A549 (cell line): ENCODE measurements around the gene IRS2. TPM values are rescaled to one million over a fixed set of nuclear protein-coding genes. Genes with fewer than 3 reads are reported as not detected.

Experiments used
- ATAC-seq, 2 experiments: fragments of 200-7000 bp in 1 of 2; fragments of >200 bp in 1 of 2; cut with Nextera tagmentation in 1 of 2; cut with Tn5 transposase in 1 of 2; 3 replicates each; pipeline versions ENCODE4 v1.8.0 to v1.9.1; 2018 to 2020; ENCODE audit warnings: mild to moderate bottlenecking in 1 of 2, moderate library complexity in 1 of 2
- CTCF ChIA-PET: fragments of 300-600 bp; sonication (Branson Sonifier 250); formaldehyde crosslinking; extraction: SDS; loops from one replicate; lab custom pipeline; 2021; ENCODE audit warnings: antibody characterized with exemption, inconsistent platforms; lab: Yijun Ruan, JAX
- POLR2A ChIA-PET: fragments of 350-600 bp; formaldehyde crosslinking; extraction: SDS; loops from one replicate; lab custom pipeline; 2021; ENCODE audit warnings: antibody characterized with exemption, inconsistent platforms; lab: Yijun Ruan, JAX
- DNase-seq, 2 experiments: peaks; one replicate each; pipeline versions ENCODE4 v3.0.0 to v3.0.0-alpha.2; 2011 to 2016; ENCODE audit warnings: low read depth in 1 of 2, low spot score in 1 of 2
- FAIRE-seq: peaks from 2 replicates; lab custom pipeline; 2011; peaks lifted over from hg19 to GRCh38; lab: Jason Lieb, UNC
- H3K27ac ChIP-seq, 2 experiments: fragments of >200 bp; sonication (Bioruptor Twin); formaldehyde crosslinking; 3 replicates each; pipeline ENCODE4 v1.5.1; 2016 to 2017
- H3K4me1 ChIP-seq: fragments of >200 bp; sonication (Bioruptor Twin); formaldehyde crosslinking; 3 replicates; pipeline ENCODE4 v1.6.1; 2016
- H3K4me2 ChIP-seq: fragments of >200 bp; sonication (Bioruptor Twin); formaldehyde crosslinking; 3 replicates; pipeline ENCODE4 v1.6.1; 2016
- H3K4me3 ChIP-seq: fragments of >200 bp; sonication (Bioruptor Twin); formaldehyde crosslinking; 3 replicates; pipeline ENCODE4 v1.5.1; 2016
- H3K9me3 ChIP-seq: fragments of >200 bp; sonication (Bioruptor Twin); formaldehyde crosslinking; 3 replicates; pipeline ENCODE4 v1.6.1; 2016
- BHLHE40 ChIP-seq: IDR thresholded peaks from 2 replicates; pipeline ENCODE4 v1.6.1; 2012; ENCODE audit warnings: low read depth, low read length, inconsistent platforms
- CHD4 ChIP-seq: fragments of 200-600 bp; sonication (generic); IDR thresholded peaks from 2 replicates; pipeline ENCODE4 v1.6.1; 2016; ENCODE audit warnings: antibody characterized with exemption, mild to moderate bottlenecking, borderline replicate concordance
- CTCF ChIP-seq: fragments of >200 bp; sonication (Bioruptor Twin); formaldehyde crosslinking; IDR thresholded peaks from 3 replicates; pipeline ENCODE4 v1.5.1; 2016
- EHF ChIP-seq: fragments of 250-450 bp; sonication (Bioruptor Pico); IDR thresholded peaks from 2 replicates; pipeline ENCODE4 v1.5.0; 2020; ENCODE audit warnings: mild to moderate bottlenecking
- EP300 ChIP-seq, 2 experiments: fragments of >200 bp; sonication (Bioruptor Twin); formaldehyde crosslinking; IDR thresholded peaks; 2 replicates in 1 of 2; 3 replicates in 1 of 2; pipeline ENCODE4 v1.6.1; 2016 to 2017
- ESRRA ChIP-seq: fragments of 150-350 bp; IDR thresholded peaks from 2 replicates; pipeline ENCODE4 v1.6.1; 2014; ENCODE audit warnings: mild to moderate bottlenecking, low read length, borderline replicate concordance
- FOXS1 ChIP-seq: fragments of 250-450 bp; sonication (Bioruptor Pico); IDR thresholded peaks from 2 replicates; pipeline ENCODE4 v1.5.0; 2020; ENCODE audit warnings: mild to moderate bottlenecking, moderate library complexity
- JUNB ChIP-seq: fragments of >200 bp; sonication (Bioruptor Twin); formaldehyde crosslinking; IDR thresholded peaks from 2 replicates; pipeline ENCODE4 v1.6.1; 2016
- KDM5A ChIP-seq: fragments of 200-600 bp; sonication (generic); IDR thresholded peaks from 2 replicates; pipeline ENCODE4 v1.6.1; 2016; ENCODE audit warnings: antibody characterized with exemption, mild to moderate bottlenecking
- MAFK ChIP-seq: fragments of 450-650 bp; IDR thresholded peaks from 2 replicates; pipeline ENCODE4 v1.6.1; 2014; ENCODE audit not compliant: partially characterized antibody
- POLR2A ChIP-seq: IDR thresholded peaks from 2 replicates; pipeline ENCODE4 v1.6.1; 2012; ENCODE audit warnings: mild to moderate bottlenecking, low read length
- RAD21 ChIP-seq, 2 experiments: fragments of >200 bp in 1 of 2; sonication (Bioruptor Twin) in 1 of 2; formaldehyde crosslinking in 1 of 2; IDR thresholded peaks in 1 of 2; conservative IDR thresholded peaks in 1 of 2; 2 replicates in 1 of 2; 3 replicates in 1 of 2; pipeline ENCODE4 v1.6.1; 2012 to 2018; ENCODE audit warnings: inconsistent platforms in 1 of 2
- RARB ChIP-seq: fragments of 250-450 bp; sonication (Bioruptor Pico); IDR thresholded peaks from 2 replicates; pipeline ENCODE4 v1.8.0; 2021; ENCODE audit warnings: mild to moderate bottlenecking, moderate library complexity
- RNF2 ChIP-seq: fragments of 200-600 bp; sonication (generic); IDR thresholded peaks from 2 replicates; pipeline ENCODE4 v1.6.1; 2016; ENCODE audit warnings: low read depth, mild to moderate bottlenecking, antibody characterized with exemption, moderate library complexity, borderline replicate concordance
- SREBF2 ChIP-seq: fragments of 450-650 bp; IDR thresholded peaks from 2 replicates; pipeline ENCODE4 v1.6.1; 2014; ENCODE audit warnings: mild to moderate bottlenecking, moderate library complexity
- ZC3H11A ChIP-seq: fragments of 450-650 bp; IDR thresholded peaks from 2 replicates; pipeline ENCODE4 v1.6.1; 2014; ENCODE audit warnings: antibody characterized with exemption, mild to moderate bottlenecking
- ZFP36 ChIP-seq: fragments of 450-650 bp; IDR thresholded peaks from 2 replicates; pipeline ENCODE4 v1.6.1; 2014; ENCODE audit warnings: borderline replicate concordance; ENCODE audit not compliant: partially characterized antibody
- WGBS: methylation state at CpG from one replicate; pipeline ENCODE4 v1.1.6; 2017; ENCODE audit errors: missing lambda C conversion rate; 5-methylcytosine and 5-hydroxymethylcytosine counted together
- polyA plus RNA-seq, 4 experiments: library from polyadenylated mRNA; depleted of rRNA in 3 of 4; stranded (reverse); fragments of >200 nt; fragmentation: RNase III in 1 of 4; extraction: RNeasy Plus Mini Kit Qiagen cat#74134 plus additional on column Dnase treatment in 1 of 4; gene quantifications; 2 replicates in 3 of 4; 3 replicates in 1 of 4; pipeline ENCODE4 v1.2.3, GENCODE V29; 2011 to 2017
- TF ChIP-seq, protein P1 (sequence below): fragments of >200 bp; sonication (Bioruptor Twin); formaldehyde crosslinking; IDR thresholded peaks from 3 replicates; pipeline ENCODE4 v1.6.1; 2016
- TF ChIP-seq, protein P2 (sequence below): IDR thresholded peaks from 2 replicates; pipeline ENCODE4 v1.6.1; 2012
- TF ChIP-seq, protein P3 (sequence below): fragments of >200 bp; sonication (Bioruptor Twin); formaldehyde crosslinking; IDR thresholded peaks from 2 replicates; pipeline ENCODE4 v1.6.1; 2016

The IRS2 gene
- polyA plus RNA-seq, 2 of the 4 experiments (the other 2 are of a cell fraction): 4.8 to 12.3 TPM

- FAIRE-seq (no peak), DNase-seq (no peak), ATAC-seq (no peak)
- POLR2A ChIA-PET: no interaction called here
- no peak overlapping the region for H3K4me3 ChIP-seq
- WGBS: 44% methylated on average over 5 of the region's 5 CpGs
- CTCF ChIA-PET: interaction anchor here (1.6 kb wide), 1 partner anchor 54 kb away, joined by 6 read pairs; no protein-coding TSS in a partner anchor
- H3K4me2 ChIP-seq: no peak overlapping the region
- TF ChIP-seq, protein P1, sequence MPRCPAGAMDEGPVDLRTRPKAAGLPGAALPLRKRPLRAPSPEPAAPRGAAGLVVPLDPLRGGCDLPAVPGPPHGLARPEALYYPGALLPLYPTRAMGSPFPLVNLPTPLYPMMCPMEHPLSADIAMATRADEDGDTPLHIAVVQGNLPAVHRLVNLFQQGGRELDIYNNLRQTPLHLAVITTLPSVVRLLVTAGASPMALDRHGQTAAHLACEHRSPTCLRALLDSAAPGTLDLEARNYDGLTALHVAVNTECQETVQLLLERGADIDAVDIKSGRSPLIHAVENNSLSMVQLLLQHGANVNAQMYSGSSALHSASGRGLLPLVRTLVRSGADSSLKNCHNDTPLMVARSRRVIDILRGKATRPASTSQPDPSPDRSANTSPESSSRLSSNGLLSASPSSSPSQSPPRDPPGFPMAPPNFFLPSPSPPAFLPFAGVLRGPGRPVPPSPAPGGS: no peak
- TF ChIP-seq ZFP36 (no peak), ZC3H11A (no peak), CHD4 (no peak), EP300 (IDR thresholded peaks at IDR 0.05) (no peak), KDM5A (no peak), RNF2 (no peak), JUNB (no peak), BHLHE40 (no peak), FOXS1 (no peak), RAD21 (conservative IDR thresholded peaks at IDR 0.05 in 1 of 2, IDR thresholded peaks at IDR 0.05 in 1 of 2) (no peak), RARB (CRISPR knock-in tag) (no peak), POLR2A (no peak), MAFK (no peak), EHF (no peak)
- TF ChIP-seq, protein P2, sequence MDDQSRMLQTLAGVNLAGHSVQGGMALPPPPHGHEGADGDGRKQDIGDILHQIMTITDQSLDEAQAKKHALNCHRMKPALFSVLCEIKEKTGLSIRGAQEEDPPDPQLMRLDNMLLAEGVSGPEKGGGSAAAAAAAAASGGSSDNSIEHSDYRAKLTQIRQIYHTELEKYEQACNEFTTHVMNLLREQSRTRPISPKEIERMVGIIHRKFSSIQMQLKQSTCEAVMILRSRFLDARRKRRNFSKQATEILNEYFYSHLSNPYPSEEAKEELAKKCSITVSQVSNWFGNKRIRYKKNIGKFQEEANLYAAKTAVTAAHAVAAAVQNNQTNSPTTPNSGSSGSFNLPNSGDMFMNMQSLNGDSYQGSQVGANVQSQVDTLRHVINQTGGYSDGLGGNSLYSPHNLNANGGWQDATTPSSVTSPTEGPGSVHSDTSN: no peak
- TF ChIP-seq, protein P3, sequence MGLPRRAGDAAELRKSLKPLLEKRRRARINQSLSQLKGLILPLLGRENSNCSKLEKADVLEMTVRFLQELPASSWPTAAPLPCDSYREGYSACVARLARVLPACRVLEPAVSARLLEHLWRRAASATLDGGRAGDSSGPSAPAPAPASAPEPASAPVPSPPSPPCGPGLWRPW: no peak
- TF ChIP-seq, all 56 proteins: peak for 0
- Histone ChIP-seq H3K4me1 (no peaks in the 10 kb centered on the region), H3K9me3 (no peaks in the 10 kb centered on the region), H3K27ac (no peak overlapping the region)
These were observed 29.9 kb upstream of the IRS2 start for GRCh38 chr13:109816112-109816807.

DNA sequence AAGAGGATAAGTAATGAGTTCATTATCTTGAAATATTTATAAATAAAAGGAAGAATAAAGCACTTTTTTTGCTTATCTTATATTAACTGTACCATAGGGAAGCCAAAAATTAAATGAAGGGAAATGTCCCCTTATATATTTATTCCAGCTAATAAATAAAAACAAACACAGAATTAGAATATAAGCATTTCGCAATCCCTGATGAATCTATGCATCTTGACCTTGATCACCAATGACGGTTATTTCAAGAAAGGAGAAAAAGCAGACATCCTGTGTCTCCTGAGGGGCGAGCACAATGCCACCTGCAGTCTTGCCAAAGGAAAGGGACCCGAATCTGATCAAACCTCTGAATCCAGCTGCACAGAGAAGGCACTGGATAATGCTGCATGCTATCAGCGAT lies 29.3 kb upstream of the IRS2 start:
- WGBS: 40% methylated on average over 5 of the region's 5 CpGs
- FAIRE-seq: no peak
- CTCF ChIA-PET: interaction anchor here (1.6 kb wide), 1 partner anchor 54 kb away, joined by 6 read pairs; no protein-coding TSS in a partner anchor

More for the DNA sequence above, 29.3 kb upstream of the IRS2 start:
- TF ChIP-seq ESRRA: no peak
- TF ChIP-seq FOXS1: no peak
- no peak for TF ChIP-seq SREBF2
- TF ChIP-seq, protein P1: no peak
- no peak for TF ChIP-seq CTCF
- TF ChIP-seq, protein P2: no peak
- no peak for TF ChIP-seq EP300 (IDR thresholded peaks at IDR 0.05)
- Histone ChIP-seq H3K4me3 (no peak overlapping the region), H3K27ac (no peak overlapping the region), H3K4me1 (no peaks in the 10 kb centered on the region), H3K4me2 (no peak overlapping the region), H3K9me3 (no peaks in the 10 kb centered on the region)
- no peak for ATAC-seq
- POLR2A ChIA-PET: no interaction called here
- no peak for DNase-seq
